Activated naive CD4-positive, alpha-beta T cell treated with anti-CD3 and anti-CD28 coated beads, Interleukin-2, amount 10 ng/mL, durations not matched to agents 7 days and 5 days (primary cell): ENCODE results near the gene HSD3B7.

Source experiments
- CTCF ChIA-PET: fragments of 350-600 bp; sonication (Branson Sonifier 250); formaldehyde crosslinking; loops from one replicate; lab custom pipeline; 2021; ENCODE audit warnings: antibody characterized with exemption; lab: Charles Lee
- DNase-seq: peaks from one replicate; pipeline ENCODE4 v3.0.0-alpha.2; 2020
- H3K27ac Mint-ChIP-seq: one replicate; pipeline ENCODE4 v1.8.0; 2021; ENCODE audit warnings: mild to moderate bottlenecking, moderate library complexity, mixed read lengths
- H3K27me3 Mint-ChIP-seq: one replicate; pipeline ENCODE4 v1.8.0; 2021; ENCODE audit warnings: mild to moderate bottlenecking, mixed read lengths
- H3K36me3 Mint-ChIP-seq: one replicate; pipeline ENCODE4 v1.8.0; 2021; ENCODE audit warnings: mixed read lengths
- H3K4me1 Mint-ChIP-seq: one replicate; pipeline ENCODE4 v1.8.0; 2021; ENCODE audit warnings: mixed read lengths
- H3K4me3 Mint-ChIP-seq: one replicate; pipeline ENCODE4 v1.8.0; 2021; ENCODE audit warnings: mild to moderate bottlenecking, moderate library complexity, mixed read lengths
- H3K9me3 Mint-ChIP-seq: one replicate; pipeline ENCODE4 v1.8.0; 2021; ENCODE audit warnings: mixed read lengths

The HSD3B7 gene

DNA sequence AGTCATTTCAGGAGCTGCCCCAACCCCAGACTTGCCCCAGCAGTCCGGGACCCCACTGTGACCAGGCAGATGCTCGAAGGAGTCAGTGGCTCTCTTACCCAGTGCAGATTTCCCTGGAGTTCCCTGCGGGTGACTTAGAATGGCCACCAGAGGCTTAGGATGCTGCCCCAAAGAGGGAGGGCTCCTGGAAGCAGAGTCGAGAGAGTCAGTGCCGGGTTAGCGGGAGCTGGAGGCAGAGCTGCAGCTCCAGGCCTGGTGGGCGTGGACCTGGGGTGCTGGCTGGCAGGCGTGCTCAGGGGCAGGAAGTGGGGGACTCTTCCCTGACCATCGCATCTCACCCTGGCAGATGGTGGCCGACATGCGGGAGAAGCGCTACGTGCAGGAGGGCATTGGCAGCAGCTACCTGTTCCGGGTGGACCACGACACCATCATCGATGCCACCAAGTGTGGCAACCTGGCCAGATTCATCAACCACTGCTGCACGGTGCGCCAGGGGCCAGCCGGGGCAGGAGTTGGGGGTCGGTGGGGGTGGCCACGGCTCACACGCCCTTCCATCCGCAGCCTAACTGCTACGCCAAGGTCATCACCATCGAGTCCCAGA, 1.6 kb upstream of the HSD3B7 start:
- Mint-ChIP-seq H3K27ac (no peak overlapping the region), H3K4me1 (peaks cover 11% of the 10 kb centered on the region), H3K27me3 (no peaks in the 10 kb centered on the region), H3K9me3 (no peaks in the 10 kb centered on the region), H3K4me3 (no peak overlapping the region), H3K36me3 (peaks cover 27% of the 10 kb centered on the region)
- CTCF ChIA-PET, result interaction anchor here (0.8 to 3.1 kb wide), 6 partner anchors 11 to 460 kb away, joined by 3 to 14 read pairs (median 4); partner anchors contain the start of gene ZNF843
- DNase-seq, result no peak

DNA sequence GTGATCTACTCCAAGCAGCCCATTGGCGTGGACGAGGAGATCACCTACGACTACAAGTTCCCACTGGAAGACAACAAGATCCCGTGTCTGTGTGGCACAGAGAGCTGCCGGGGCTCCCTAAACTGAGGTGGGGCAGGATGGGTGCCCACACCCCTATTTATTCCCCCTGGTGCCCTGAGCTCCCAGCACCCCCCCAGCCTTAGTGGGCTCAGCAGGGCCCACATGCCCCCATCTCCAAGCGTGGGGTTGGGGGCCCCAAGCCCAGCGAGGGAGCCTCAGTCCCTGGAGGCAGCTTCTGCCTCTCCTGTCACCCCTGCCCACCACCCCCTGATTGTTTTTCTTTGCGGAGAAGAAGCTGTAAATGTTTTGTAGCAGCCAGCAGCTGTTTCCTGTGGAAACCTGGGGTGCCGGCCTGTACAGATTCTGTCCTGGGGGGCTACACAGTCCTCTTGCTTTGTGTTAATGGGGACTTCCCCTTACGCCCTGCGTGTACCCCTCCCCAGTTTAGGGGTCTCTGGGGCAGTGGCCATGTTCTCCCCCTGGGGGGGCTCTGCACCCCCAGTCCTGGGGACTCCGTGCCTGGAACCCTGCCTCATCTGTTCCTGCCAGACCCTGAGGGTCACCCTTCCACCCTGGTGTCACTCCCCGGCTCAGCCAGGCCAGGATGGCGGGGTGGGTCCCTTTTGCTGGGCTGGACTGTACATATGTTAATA, 953 bp upstream of the HSD3B7 start:
- H3K4me3 Mint-ChIP-seq, result no peak overlapping the region
- no peaks in the 10 kb centered on the region for H3K9me3 Mint-ChIP-seq
- H3K27me3 Mint-ChIP-seq, result no peaks in the 10 kb centered on the region
- H3K36me3 Mint-ChIP-seq, result peaks cover 24% of the 10 kb centered on the region
- H3K27ac Mint-ChIP-seq, result no peak overlapping the region
- H3K4me1 Mint-ChIP-seq, result peaks cover 11% of the 10 kb centered on the region
- CTCF ChIA-PET, result interaction anchor here (0.6 to 3.1 kb wide), 23 partner anchors 8 to 884 kb away, joined by 3 to 18 read pairs (median 4); partner anchors contain the start of genes VKORC1 and ZNF843
- DNase-seq, result no peak

DNA sequence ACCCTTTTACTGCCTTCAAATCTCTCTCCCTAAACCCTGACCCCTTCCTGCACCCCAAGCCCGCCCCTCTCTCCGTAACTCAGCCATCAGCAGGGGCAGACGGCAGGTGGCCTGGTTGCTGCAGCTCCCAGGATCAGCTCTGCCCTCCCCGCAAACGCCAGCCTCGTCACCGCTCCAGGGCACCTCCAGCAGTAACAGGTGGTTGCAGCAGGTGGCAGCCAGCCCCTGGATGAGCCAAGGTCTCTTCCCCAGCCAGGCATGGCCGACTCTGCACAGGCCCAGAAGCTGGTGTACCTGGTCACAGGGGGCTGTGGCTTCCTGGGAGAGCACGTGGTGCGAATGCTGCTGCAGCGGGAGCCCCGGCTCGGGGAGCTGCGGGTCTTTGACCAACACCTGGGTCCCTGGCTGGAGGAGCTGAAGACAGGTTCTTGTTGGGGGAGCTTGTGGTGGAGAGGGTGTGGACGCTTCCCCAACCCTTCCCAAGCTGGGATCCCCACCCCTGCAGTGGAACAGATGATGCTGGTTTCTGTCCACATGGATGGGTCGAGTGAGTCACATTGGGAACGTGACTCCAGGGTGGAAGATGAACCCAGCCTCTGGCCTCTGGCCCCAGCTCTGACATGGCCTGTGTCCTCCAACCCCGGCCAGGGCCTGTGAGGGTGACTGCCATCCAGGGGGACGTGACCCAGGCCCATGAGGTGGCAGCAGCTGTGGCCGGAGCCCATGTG, 558 bp downstream of the HSD3B7 start:
- peaks cover 11% of the 10 kb centered on the region for H3K4me1 Mint-ChIP-seq
- H3K4me3 Mint-ChIP-seq, result peak overlapping the region; percentile 38
- DNase-seq, result peak; percentile 30
- no peaks in the 10 kb centered on the region for H3K27me3 Mint-ChIP-seq
- CTCF ChIA-PET, result interaction anchor here (0.8 to 2.3 kb wide), 25 partner anchors 8 to 883 kb away, joined by 3 to 18 read pairs (median 4); partner anchors contain the start of gene VKORC1
- H3K9me3 Mint-ChIP-seq, result no peaks in the 10 kb centered on the region
- H3K27ac Mint-ChIP-seq, result no peak overlapping the region
- H3K36me3 Mint-ChIP-seq, result peaks cover 19% of the 10 kb centered on the region

DNA sequence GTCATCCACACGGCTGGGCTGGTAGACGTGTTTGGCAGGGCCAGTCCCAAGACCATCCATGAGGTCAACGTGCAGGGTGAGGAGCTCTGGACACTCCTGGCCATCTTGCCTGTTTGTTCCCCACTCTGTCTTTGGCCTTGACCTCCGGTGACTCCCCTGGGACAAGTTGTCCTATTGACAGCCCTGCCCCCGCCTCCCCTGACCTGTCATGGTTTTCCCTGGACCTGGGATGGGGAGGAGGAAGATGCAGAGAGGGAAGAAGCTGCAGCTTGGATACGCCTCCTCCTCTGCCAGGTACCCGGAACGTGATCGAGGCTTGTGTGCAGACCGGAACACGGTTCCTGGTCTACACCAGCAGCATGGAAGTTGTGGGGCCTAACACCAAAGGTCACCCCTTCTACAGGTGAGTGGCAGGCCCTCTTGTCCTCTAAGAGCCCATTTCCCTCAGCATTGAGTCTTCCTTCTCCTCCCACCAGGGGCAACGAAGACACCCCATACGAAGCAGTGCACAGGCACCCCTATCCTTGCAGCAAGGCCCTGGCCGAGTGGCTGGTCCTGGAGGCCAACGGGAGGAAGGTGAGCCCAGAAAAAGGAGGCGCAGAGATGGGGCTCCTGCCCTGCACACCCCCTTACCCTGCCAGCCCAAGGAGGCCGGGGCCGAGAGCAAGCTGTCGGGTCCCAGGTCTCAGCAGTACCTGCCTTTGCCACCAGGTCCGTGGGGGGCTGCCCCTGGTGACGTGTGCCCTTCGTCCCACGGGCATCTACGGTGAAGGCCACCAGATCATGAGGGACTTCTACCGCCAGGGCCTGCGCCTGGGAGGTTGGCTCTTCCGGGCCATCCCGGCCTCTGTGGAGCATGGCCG, 1.4 kb downstream of the HSD3B7 start:
- Mint-ChIP-seq H3K4me3 (no peak overlapping the region), H3K27me3 (no peaks in the 10 kb centered on the region), H3K36me3 (peaks cover 13% of the 10 kb centered on the region), H3K9me3 (no peaks in the 10 kb centered on the region), H3K4me1 (peaks cover 14% of the 10 kb centered on the region), H3K27ac (no peak overlapping the region)
- DNase-seq, result no peak
- CTCF ChIA-PET, result interaction anchor here (0.8 to 2.3 kb wide), 12 partner anchors 16 to 882 kb away, joined by 3 to 18 read pairs (median 4); partner anchors contain the start of gene VKORC1

DNA sequence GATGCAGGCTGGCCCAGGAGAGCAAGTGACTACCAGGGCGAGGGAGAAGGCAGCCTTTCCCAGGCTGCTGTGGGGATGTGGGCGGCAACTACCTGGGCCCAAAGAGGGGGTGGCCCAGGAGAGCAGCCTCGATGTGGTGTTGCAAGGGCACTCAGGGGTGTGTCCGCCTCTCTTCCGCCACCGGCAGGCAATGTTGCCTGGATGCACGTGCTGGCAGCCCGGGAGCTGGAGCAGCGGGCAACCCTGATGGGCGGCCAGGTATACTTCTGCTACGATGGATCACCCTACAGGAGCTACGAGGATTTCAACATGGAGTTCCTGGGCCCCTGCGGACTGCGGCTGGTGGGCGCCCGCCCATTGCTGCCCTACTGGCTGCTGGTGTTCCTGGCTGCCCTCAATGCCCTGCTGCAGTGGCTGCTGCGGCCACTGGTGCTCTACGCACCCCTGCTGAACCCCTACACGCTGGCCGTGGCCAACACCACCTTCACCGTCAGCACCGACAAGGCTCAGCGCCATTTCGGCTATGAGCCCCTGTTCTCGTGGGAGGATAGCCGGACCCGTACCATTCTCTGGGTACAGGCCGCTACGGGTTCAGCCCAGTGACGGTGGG, 2.7 kb downstream of the HSD3B7 start:
- CTCF ChIA-PET, result no interaction called here
- Mint-ChIP-seq H3K4me1 (peaks cover 15% of the 10 kb centered on the region), H3K9me3 (no peaks in the 10 kb centered on the region), H3K4me3 (no peak overlapping the region), H3K27me3 (no peaks in the 10 kb centered on the region), H3K27ac (no peak overlapping the region), H3K36me3 (peaks cover 4% of the 10 kb centered on the region)
- DNase-seq, result no peak

DNA sequence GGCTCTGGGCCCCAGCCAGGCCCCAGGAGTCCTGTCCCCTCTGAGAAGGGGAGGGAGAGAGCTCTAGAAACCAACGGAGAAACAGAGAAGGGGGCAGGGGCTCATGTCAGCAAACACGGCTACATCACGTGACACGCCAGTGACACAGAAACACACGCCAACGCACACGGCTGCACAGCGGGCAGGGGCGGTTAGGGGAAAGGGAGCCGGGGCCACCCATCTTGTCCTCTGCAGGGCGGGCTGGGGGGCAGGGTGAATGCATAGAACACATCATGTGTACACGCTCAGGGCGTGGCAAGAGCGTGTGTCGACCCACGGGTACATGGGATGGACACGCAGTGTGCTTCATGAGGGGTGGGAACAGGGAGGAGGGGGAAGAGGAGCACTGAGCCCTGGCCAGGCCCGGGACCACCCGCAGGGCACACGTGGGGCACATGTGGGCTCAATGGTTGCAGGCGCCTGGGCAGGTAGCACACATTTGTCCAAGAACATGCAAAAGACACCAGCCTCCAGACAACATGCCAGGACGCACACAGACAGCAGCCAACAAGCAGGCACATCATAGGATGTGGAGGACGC, 4.6 kb downstream of the HSD3B7 start:
- Mint-ChIP-seq H3K4me3 (no peak overlapping the region), H3K4me1 (peaks cover 18% of the 10 kb centered on the region), H3K9me3 (no peaks in the 10 kb centered on the region), H3K36me3 (no peaks in the 10 kb centered on the region), H3K27me3 (no peaks in the 10 kb centered on the region), H3K27ac (no peak overlapping the region)
- DNase-seq, result no peak
- CTCF ChIA-PET, result no interaction called here

DNA sequence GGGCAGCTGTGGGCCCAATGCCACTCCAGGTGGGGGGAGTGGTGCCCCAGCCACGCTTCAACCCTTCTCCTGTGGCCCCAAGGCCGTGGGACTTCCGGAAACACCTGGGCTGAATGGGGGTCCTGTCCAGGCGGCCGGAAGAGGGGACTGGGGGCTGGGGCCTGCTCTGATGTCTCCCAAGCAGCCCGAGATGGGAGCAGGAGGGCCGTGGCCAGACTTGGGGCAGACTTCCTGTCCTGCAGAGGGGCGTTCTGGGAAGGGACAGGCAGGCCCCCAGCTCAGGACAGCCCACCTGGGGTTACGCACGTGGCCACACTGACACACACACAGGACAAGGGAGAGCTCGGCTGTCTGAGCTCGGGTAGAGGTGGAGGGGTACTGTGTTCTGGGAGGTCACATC, 5.1 kb downstream of the HSD3B7 start:
- H3K9me3 Mint-ChIP-seq, result no peaks in the 10 kb centered on the region
- no peak for DNase-seq
- H3K27ac Mint-ChIP-seq, result no peak overlapping the region
- no peak overlapping the region for H3K4me3 Mint-ChIP-seq
- H3K4me1 Mint-ChIP-seq, result peaks cover 16% of the 10 kb centered on the region
- H3K27me3 Mint-ChIP-seq, result no peaks in the 10 kb centered on the region
- H3K36me3 Mint-ChIP-seq, result no peaks in the 10 kb centered on the region
- CTCF ChIA-PET, result no interaction called here

DNA sequence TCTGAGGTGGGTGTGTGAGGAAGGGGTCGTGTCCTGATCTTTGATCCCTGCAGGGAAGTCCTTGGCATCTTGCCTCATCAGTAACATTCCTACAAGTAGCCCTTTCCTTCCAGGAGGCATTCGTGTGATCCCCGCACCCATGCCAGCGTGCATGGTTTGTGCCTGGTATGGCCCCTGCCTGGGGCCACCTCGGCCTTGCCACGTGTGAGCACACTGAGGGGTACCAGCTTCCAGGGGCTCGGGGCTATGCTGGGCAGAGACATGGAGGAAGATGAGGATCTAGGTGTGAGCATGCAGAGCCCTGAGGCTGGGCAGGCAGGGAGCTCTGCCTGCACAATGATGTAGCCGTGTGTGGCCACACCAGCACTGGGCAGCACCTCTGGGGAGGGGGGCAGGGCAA, 6.0 kb downstream of the HSD3B7 start:
- no peak overlapping the region for H3K27ac Mint-ChIP-seq
- no peaks in the 10 kb centered on the region for H3K36me3 Mint-ChIP-seq
- CTCF ChIA-PET, result no interaction called here
- no peak for DNase-seq
- peaks cover under 1% of the 10 kb centered on the region for H3K27me3 Mint-ChIP-seq
- no peaks in the 10 kb centered on the region for H3K9me3 Mint-ChIP-seq
- no peak overlapping the region for H3K4me3 Mint-ChIP-seq
- H3K4me1 Mint-ChIP-seq, result peaks cover 12% of the 10 kb centered on the region

DNA sequence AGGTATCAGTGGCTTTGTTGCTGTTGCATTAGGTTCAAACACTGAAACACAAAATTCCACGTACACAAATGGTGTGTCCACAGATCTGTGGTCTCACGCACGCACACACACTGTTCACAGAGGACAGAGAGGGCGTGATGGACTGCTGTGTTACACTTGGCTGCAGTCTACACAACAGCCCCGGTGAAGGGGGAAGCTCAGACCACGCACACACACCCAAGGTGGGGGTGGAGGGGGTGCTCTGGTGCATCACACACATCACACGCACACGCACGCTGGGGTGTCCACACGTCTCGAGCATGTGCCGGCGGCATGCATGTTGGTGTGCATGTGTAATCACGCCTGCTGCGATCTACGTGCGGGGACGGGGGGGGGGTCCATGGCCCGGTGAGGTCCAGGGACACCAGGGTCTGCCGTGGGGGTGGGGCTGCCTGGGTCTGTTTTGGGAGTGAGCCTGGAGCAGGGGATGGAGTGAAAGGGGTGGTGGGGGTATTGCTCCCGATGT, 7.3 kb downstream of the HSD3B7 start:
- no peak for DNase-seq
- Mint-ChIP-seq H3K27me3 (peaks cover 13% of the 10 kb centered on the region), H3K27ac (no peak overlapping the region), H3K36me3 (no peaks in the 10 kb centered on the region), H3K4me3 (no peak overlapping the region), H3K4me1 (peaks cover 17% of the 10 kb centered on the region), H3K9me3 (no peaks in the 10 kb centered on the region)
- CTCF ChIA-PET, result no interaction called here

DNA sequence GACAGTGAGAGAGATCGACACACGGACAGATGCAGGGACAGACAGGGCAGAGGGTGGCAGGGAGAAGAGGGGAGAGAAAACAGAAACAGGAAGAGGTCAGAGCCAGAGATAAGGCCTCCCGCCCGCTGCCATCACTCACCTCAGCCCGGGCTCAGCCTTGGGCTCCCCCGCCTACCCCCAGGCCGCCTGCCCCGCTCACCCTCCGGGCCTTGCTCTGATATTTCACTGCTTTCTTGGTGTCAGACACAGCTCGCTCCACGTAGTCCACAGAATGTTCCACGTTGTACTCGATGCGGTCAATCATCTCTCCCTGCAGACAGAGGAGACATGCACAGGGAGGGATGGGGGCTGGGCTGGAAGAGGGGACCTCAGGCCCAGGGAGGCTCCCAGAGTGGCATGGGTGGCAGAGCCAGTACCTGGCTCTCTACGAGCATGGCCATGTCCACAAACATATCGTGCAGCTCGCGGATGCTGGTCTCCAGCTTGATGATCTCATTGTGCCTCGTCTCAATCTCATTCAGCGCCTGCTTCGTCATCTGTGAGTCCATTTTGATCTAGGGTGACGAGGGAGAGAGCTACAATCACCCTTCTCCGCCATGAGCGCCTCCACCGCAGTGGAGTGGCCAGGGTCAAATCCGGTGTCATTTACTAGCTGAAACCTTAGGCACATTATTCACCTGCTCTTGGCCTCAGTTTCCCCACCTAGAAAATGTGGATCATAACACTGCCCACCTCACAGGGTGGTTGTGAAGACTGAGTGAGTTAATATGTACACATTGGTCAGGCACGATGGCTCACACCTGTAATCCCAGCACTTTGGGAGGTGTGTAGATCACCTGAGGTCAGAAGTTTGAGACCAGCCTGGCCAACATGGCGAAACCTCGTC, 8.2 kb downstream of the HSD3B7 start:
- CTCF ChIA-PET, result interaction anchor here (2.0 kb wide), 1 partner anchor 8 kb away, joined by 9 read pairs; the partner anchor contains the start of gene HSD3B7
- Mint-ChIP-seq H3K4me3 (no peak overlapping the region), H3K27ac (no peak overlapping the region)

DNA sequence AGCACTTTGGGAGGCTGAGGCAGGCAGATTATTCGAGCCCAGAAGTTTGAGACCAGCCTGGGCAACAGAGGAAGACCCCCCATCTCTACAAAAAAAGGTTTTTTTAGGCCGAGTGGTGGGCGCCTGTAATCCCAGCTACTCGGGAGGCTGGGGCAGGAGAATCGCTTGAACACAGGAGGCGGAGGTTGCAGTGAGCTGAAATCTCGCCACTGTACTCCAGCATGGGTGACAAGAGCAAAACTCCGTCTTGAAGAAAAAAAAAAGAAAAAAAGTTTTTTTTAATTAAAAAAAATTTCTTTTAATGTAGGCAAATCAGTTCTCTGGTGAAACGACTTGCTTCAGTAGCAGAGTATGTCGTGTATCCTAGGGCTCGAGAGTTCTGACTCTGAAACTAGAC, 10.9 kb downstream of the HSD3B7 start:
- H3K36me3 Mint-ChIP-seq, result no peaks in the 10 kb centered on the region
- peaks cover 20% of the 10 kb centered on the region for H3K4me1 Mint-ChIP-seq
- H3K27me3 Mint-ChIP-seq, result peaks cover 45% of the 10 kb centered on the region
- no peak overlapping the region for H3K27ac Mint-ChIP-seq
- CTCF ChIA-PET, result interaction anchor here (1.1 kb wide), 1 partner anchor 11 kb away, joined by 3 read pairs; the partner anchor contains the start of gene HSD3B7
- no peak for DNase-seq
- peak overlapping the region; percentile 74 for H3K4me3 Mint-ChIP-seq
- H3K9me3 Mint-ChIP-seq, result no peaks in the 10 kb centered on the region

More for the DNA sequence above, 8.2 kb downstream of the HSD3B7 start:
- DNase-seq, result no peak
- H3K36me3 Mint-ChIP-seq, result no peaks in the 10 kb centered on the region
- peaks cover 22% of the 10 kb centered on the region for H3K27me3 Mint-ChIP-seq
- peaks cover 20% of the 10 kb centered on the region for H3K4me1 Mint-ChIP-seq
- H3K9me3 Mint-ChIP-seq, result no peaks in the 10 kb centered on the region

DNA sequence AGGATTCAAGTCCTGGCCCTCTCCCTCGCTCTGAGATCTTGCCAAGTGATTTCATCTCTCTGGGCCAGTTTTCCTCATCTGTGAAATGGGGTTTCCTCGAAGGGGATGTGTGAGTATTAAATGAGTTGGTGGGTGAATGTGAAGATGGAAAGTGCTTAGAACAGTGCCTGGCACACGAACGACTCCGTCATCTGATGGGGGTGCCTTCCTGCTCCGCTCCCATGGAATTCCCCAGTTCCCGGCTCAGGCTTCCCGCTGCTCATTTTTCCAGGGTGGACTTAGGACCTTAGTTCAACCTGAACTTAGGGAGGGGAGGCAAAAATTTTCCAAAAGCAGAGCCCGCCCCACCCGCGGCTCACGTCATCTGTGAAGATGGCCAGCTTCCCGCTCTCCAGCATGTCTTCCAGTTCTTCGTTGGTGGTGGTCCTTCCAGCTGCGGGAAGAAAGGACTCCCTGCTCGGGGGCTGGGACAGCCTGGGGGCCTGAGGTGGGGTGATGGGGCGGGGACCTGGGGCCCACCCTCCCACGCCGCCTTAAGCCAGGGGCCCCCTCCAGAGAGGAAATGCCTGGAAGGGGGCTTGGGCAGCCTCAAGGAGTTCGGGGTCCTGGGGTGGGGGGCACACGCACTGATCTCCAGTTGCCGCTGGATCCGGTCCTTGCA, 11.4 kb downstream of the HSD3B7 start:
- H3K4me3 Mint-ChIP-seq, result peak overlapping the region; percentile 74
- H3K4me1 Mint-ChIP-seq, result peaks cover 17% of the 10 kb centered on the region
- CTCF ChIA-PET, result interaction anchor here (1.0 to 1.1 kb wide), 2 partner anchors 12 to 79 kb away, joined by 3 read pairs; partner anchors contain the start of gene HSD3B7
- peak overlapping the region; percentile 4 for H3K27ac Mint-ChIP-seq
- H3K27me3 Mint-ChIP-seq, result peaks cover 48% of the 10 kb centered on the region
- DNase-seq, result no peak
- no peaks in the 10 kb centered on the region for H3K36me3 Mint-ChIP-seq
- H3K9me3 Mint-ChIP-seq, result no peaks in the 10 kb centered on the region
